Heart right ventricle (tissue), 16 donors: ENCODE measurements around the gene KCNMA1. TPM values are rescaled to one million over a fixed set of nuclear protein-coding genes. Genes with fewer than 3 reads are reported as not detected.
A peak's percentile ranks its signal among the peaks of the same experiment; 100 is the strongest.

ENCODE experiments used
- ATAC-seq, 8 donors: fragments of 200-7000 bp; cut with Tn5 transposase; one replicate each; pipeline ENCODE4 v1.9.1; 2020; ENCODE audit warnings: mild to moderate bottlenecking in 8 of 8, moderate library complexity in 8 of 8, moderate number of reproducible peaks in 1 of 8
- DNase-seq, 2 donors: peaks; one replicate each; pipeline ENCODE4 v3.0.0-alpha.2; 2020
- H3K27ac ChIP-seq, 10 donors: fragments of 200-600 bp; sonication (generic) in 2 of 10; one replicate each; pipeline versions ENCODE4 v1.5.0 to v1.8.0; 2020 to 2022; ENCODE audit warnings: mild to moderate bottlenecking in 3 of 10
- H3K27me3 ChIP-seq, 7 donors: fragments of 200-600 bp; one replicate each; pipeline ENCODE4 v1.8.0; 2021 to 2022; ENCODE audit warnings: mild to moderate bottlenecking in 2 of 7
- H3K36me3 ChIP-seq, 9 donors: fragments of 200-600 bp; sonication (generic) in 1 of 9; one replicate each; pipeline versions ENCODE4 v1.5.0 to v1.8.0; 2020 to 2022; ENCODE audit warnings: mild to moderate bottlenecking in 2 of 9
- H3K4me1 ChIP-seq, 9 donors: fragments of 200-600 bp; sonication (generic) in 1 of 9; one replicate each; pipeline versions ENCODE4 v1.5.0 to v1.8.0; 2020 to 2022; ENCODE audit warnings: mild to moderate bottlenecking in 4 of 9
- H3K4me3 ChIP-seq, 10 donors: fragments of 200-600 bp; sonication (generic) in 2 of 10; one replicate each; pipeline versions ENCODE4 v1.5.0 to v1.8.0; 2020 to 2022; ENCODE audit warnings: mild to moderate bottlenecking in 7 of 10, moderate library complexity in 2 of 10
- H3K9me3 ChIP-seq, 11 donors: fragments of 200-600 bp in 10 of 11; sonication (generic) in 2 of 11; one replicate each; pipeline versions ENCODE4 v1.5.0 to v1.8.0; 2013 to 2022; ENCODE audit warnings: mild to moderate bottlenecking in 2 of 11, control low read depth in 1 of 11, moderate library complexity in 1 of 11
- WGBS, 2 donors: extraction: QIAGEN DNeasy Blood & Tissue Kit; methylation state at CpG; one replicate each; pipeline ENCODE4 v1.1.7; 2013; ENCODE audit warnings: inconsistent platforms in 1 of 2; 5-methylcytosine and 5-hydroxymethylcytosine counted together
- intact Hi-C, 10 donors: fragments of 100-400 bp; cut with DNase I; formaldehyde crosslinking; loops; one replicate each; pipeline versions ENCODE4 v1.11.1 to v1.14.2; 2022
- polyA plus RNA-seq, 2 donors: library from polyadenylated mRNA; stranded (reverse); fragments of 200-250 nt; gene quantifications; one replicate each; pipeline ENCODE4 v1.2.3, GENCODE V29; 2013
- total RNA-seq, 10 donors: library from RNA; stranded (reverse); fragmentation: NEBNext Ultra II Directional in 3 of 10; extraction: Animal tissue kit (Norgen Biotek cat#: 25700) in 3 of 10; gene quantifications; one replicate each; pipeline versions ENCODE4 v1.2.1 to v1.2.4, GENCODE V29; 2021 to 2023
- TF ChIP-seq, protein P1 (sequence below), 9 donors: fragments of 200-600 bp; sonication (generic) in 2 of 9; IDR thresholded peaks; one replicate each; pipeline versions ENCODE4 v1.5.0 to v1.8.0; 2021 to 2022; ENCODE audit warnings: antibody characterized with exemption in 9 of 9, mild to moderate bottlenecking in 5 of 9, moderate library complexity in 1 of 9
- donor health status: Arrhythmogenic right ventricular cardiomyopathy.
- donor health status: ischemic (EF 13 %, LVEDD 7.1; RV severe dilation, severe dysfunction).
- donor health status: healthy with polysubstance abuse.
- donor health status: DM: no; HTN: yes; CAD: no.
- donor health status: DM: no; HTN: no; CAD: no.
- donor health status: ischemic (EF 25% LVEDD 6.9; RV normal size, moderate dysfunction).
- donor health status: ischemic (EF 25% LVEDD 5.7; RV mildly dilated, moderate dysfunction).
- donor health status: healthy.
- donor health status: DM: yes; HTN: yes; CAD: no.
- donor health status: Ischemic cardiomyopathy.
- donor health status: ischemic (EF 35%, LVEDD 5.7; RV mildly dilated, moderate dysfunction).
- donor health status: nonischemic (EF 11% LVEDD 7.7; RV severe dilation, severe dysfunction).
- donor health status: DM: yes; HTN: yes; CAD: no.
- donor health status: PGD.
- donor health status: ischemic (EF 29% LVEDD 5.4; RV normal size, mild dysfunction).
- donor health status: nonischemic (EF 23%, LVEDD 6.1; RV moderate dilation, normal function).

The KCNMA1 gene
- total and polyA plus RNA-seq, 12 donors: 0.59 to 5.3 (median 1.6) TPM

DNA sequence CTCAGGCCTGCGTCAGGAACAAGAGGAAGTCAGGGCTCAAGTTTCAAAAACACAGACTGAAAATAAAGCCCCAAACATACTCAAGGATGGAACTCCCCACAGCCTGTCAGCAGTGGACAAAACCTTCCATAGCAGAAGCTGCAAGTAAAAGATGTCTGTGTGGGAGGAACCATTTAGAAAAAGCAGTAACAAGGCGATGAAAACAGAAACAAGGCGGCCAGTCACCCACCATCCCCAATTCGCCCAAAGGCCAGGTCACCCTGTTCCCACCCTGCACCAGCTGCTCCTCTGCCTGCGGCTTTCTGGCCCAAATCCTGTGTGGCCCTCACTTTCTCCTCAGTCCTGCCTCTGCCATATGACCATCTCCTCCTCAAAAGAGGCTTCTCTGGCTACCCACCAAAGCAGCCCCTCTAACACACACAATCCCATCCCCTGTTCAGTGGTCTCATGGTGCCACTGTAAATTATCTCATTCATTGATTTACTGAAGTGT lies 27.8 kb downstream of the KCNMA1 start:
- DNase-seq (no peak), ATAC-seq (peak in 3 of 8 donors; percentile 32 to 55 (median 52))
- H3K4me1 ChIP-seq: no peaks in the 10 kb centered on the region
- H3K36me3 ChIP-seq: no peaks in the 10 kb centered on the region
- H3K4me3 ChIP-seq: no peak overlapping the region
- peak overlapping the region in 1 of 10 donors; percentile 26 for H3K27ac ChIP-seq
- H3K27me3 ChIP-seq: peaks cover 0 to 29% (median 0%) of the 10 kb centered on the region in 7 donors
- intact Hi-C loops: no loop called here
- no peaks in the 10 kb centered on the region for H3K9me3 ChIP-seq
- TF ChIP-seq, protein P1, sequence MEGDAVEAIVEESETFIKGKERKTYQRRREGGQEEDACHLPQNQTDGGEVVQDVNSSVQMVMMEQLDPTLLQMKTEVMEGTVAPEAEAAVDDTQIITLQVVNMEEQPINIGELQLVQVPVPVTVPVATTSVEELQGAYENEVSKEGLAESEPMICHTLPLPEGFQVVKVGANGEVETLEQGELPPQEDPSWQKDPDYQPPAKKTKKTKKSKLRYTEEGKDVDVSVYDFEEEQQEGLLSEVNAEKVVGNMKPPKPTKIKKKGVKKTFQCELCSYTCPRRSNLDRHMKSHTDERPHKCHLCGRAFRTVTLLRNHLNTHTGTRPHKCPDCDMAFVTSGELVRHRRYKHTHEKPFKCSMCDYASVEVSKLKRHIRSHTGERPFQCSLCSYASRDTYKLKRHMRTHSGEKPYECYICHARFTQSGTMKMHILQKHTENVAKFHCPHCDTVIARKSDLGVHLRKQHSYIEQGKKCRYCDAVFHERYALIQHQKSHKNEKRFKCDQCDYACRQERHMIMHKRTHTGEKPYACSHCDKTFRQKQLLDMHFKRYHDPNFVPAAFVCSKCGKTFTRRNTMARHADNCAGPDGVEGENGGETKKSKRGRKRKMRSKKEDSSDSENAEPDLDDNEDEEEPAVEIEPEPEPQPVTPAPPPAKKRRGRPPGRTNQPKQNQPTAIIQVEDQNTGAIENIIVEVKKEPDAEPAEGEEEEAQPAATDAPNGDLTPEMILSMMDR (IDR thresholded peaks at IDR 0.05): no peak
- whole genome bisulfite sequencing, 2 donors: 61 to 78% methylated on average over 5 of the region's 5 CpGs

DNA sequence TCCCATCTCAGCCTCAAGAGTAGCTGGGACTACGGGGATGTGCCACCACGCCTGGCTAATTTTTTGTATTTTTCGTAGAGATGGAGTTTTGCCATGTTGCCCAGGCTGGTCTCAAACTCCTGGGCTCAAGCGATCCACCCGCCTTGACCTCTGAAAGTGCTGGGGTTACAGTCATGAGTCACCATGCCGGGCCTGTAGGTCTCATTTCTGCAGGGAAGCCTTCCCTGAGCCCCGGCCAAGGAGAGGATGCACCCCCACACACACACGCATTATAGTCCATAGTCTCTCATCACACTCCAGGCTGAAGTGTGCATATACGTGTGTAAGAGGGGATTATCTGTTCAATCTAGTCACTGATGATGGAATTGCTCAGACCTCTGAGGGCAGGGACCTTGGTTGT lies 29.3 kb downstream of the KCNMA1 start:
- DNase-seq (no peak), ATAC-seq (no peak)
- Histone ChIP-seq H3K36me3 (no peaks in the 10 kb centered on the region), H3K4me1 (peaks cover 0 to 14% (median 0%) of the 10 kb centered on the region in 9 donors), H3K9me3 (no peaks in the 10 kb centered on the region), H3K27me3 (peaks cover 0 to 32% (median 4%) of the 10 kb centered on the region in 7 donors), H3K4me3 (no peak overlapping the region), H3K27ac (no peak overlapping the region)
- TF ChIP-seq, protein P1 (IDR thresholded peaks at IDR 0.05): no peak
- intact Hi-C loops: no loop called here
- WGBS, 2 donors: 80 to 83% methylated on average over 9 of the region's 9 CpGs

DNA sequence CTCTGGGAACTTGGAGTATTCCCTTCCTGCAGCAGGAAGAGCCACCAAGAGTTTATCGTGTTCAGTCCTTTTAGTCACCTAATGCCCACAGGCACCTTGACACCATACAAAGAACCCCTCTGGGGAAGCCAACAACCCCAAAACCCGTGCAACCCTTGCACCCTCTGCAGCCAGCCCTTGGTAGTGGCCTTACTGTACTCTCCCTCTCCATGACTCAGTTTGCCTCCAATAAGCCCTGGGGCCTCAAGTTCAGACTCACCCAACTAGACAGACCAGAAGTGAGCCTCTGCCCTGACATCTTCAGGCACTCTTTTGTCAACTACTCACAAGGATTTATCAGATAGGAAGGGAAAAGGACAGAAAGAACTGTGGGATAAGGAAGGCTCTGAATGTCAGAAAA lies 30.9 kb downstream of the KCNMA1 start:
- peaks cover 0 to 35% (median 5%) of the 10 kb centered on the region in 7 donors for H3K27me3 ChIP-seq
- ATAC-seq (no peak), DNase-seq (no peak)
- WGBS, 2 donors: 60 to 74% methylated on average over 2 of the region's 2 CpGs
- TF ChIP-seq, protein P1 (IDR thresholded peaks at IDR 0.05): no peak
- peaks cover 0 to 26% (median 0%) of the 10 kb centered on the region in 9 donors for H3K4me1 ChIP-seq
- no peak overlapping the region for H3K4me3 ChIP-seq
- H3K27ac ChIP-seq: no peak overlapping the region
- no peaks in the 10 kb centered on the region for H3K9me3 ChIP-seq
- intact Hi-C loops: no loop called here
- no peaks in the 10 kb centered on the region for H3K36me3 ChIP-seq

DNA sequence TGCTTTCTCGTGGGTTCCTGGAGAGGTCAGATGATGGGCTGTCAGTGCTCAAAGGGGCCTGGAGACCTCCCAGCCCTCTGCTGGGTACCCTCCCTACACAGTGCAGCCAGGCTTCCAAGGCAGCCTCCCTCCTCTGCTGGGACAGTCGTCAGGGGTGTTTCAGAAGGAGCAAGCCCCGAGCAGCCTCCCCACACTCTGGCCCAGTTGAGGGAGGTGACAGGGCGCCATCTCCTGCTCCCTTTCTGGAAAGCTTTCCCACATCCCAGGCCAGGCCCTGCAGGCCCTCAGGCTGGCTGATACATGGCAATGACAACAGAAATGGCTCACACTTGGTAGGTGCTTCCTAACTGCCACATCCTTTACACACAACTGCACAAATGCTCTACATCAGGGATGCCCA lies 32.1 kb downstream of the KCNMA1 start:
- H3K4me3 ChIP-seq: no peak overlapping the region
- no peak for DNase-seq
- TF ChIP-seq, protein P1 (IDR thresholded peaks at IDR 0.05): no peak
- WGBS, 2 donors: 54 to 56% methylated on average over 4 of the region's 4 CpGs
- intact Hi-C loops: no loop called here
- no peaks in the 10 kb centered on the region for H3K36me3 ChIP-seq
- H3K4me1 ChIP-seq: peaks cover 0 to 29% (median 0%) of the 10 kb centered on the region in 9 donors
- H3K27me3 ChIP-seq: peaks cover 0 to 32% (median 5%) of the 10 kb centered on the region in 7 donors
- no peaks in the 10 kb centered on the region for H3K9me3 ChIP-seq
- no peak for ATAC-seq
- no peak overlapping the region for H3K27ac ChIP-seq
